Glutamatergic neuron (in vitro differentiated cells): ENCODE measurements around the gene RAD51B. TPM values are rescaled to one million over a fixed set of nuclear protein-coding genes. Genes with fewer than 3 reads are reported as not detected.

Source experiments
- DNase-seq: peaks from one replicate; pipeline ENCODE4 v3.0.0; 2022
- H3K27ac Mint-ChIP-seq: one replicate; pipeline ENCODE4 v1.8.0; 2020; ENCODE audit warnings: mild to moderate bottlenecking, mixed read lengths, inconsistent platforms; ENCODE audit not compliant: unreplicated experiment
- H3K27me3 Mint-ChIP-seq: one replicate; pipeline ENCODE4 v1.8.0; 2020; ENCODE audit warnings: mild to moderate bottlenecking, moderate library complexity, mixed read lengths, inconsistent platforms; ENCODE audit not compliant: unreplicated experiment
- H3K36me3 Mint-ChIP-seq: one replicate; pipeline ENCODE4 v1.8.0; 2020; ENCODE audit warnings: mild to moderate bottlenecking, mixed read lengths, inconsistent platforms; ENCODE audit not compliant: unreplicated experiment
- H3K4me1 Mint-ChIP-seq: one replicate; pipeline ENCODE4 v1.8.0; 2020; ENCODE audit warnings: mild to moderate bottlenecking, low read depth, mixed read lengths, inconsistent platforms; ENCODE audit not compliant: unreplicated experiment
- H3K4me3 Mint-ChIP-seq: one replicate; pipeline ENCODE4 v1.8.0; 2020; ENCODE audit warnings: mild to moderate bottlenecking, mixed read lengths, inconsistent platforms; ENCODE audit not compliant: unreplicated experiment
- H3K9me3 Mint-ChIP-seq: one replicate; pipeline ENCODE4 v1.8.0; 2020; ENCODE audit warnings: mild to moderate bottlenecking, moderate library complexity, mixed read lengths, inconsistent platforms; ENCODE audit not compliant: unreplicated experiment
- CTCF ChIP-seq: fragments of 200-600 bp; sonication (generic); IDR thresholded peaks from one replicate; pipeline ENCODE4 v1.5.0; 2021; ENCODE audit not compliant: partially characterized antibody, unreplicated experiment
- total RNA-seq: library from RNA; stranded (reverse); fragmentation: NEBNext Ultra II Directional; extraction: Animal tissue kit (Norgen Biotek cat#: 25700); gene quantifications from one replicate; pipeline ENCODE4 v1.2.1, GENCODE V29; 2021; ENCODE audit not compliant: unreplicated experiment

RAD51B gene
- total RNA-seq, 1 donor from 2014 or later = 9.7 TPM

- no peak overlapping the region for H3K27ac Mint-ChIP-seq
- peaks cover 9% of the 10 kb centered on the region for H3K36me3 Mint-ChIP-seq
- no peaks in the 10 kb centered on the region for H3K4me1 Mint-ChIP-seq
- no peak for DNase-seq
- no peak for TF ChIP-seq CTCF
- no peaks in the 10 kb centered on the region for H3K27me3 Mint-ChIP-seq
- no peak overlapping the region for H3K4me3 Mint-ChIP-seq
- H3K9me3 Mint-ChIP-seq = peaks cover 1% of the 10 kb centered on the region
These were observed 527.2 kb downstream of the RAD51B start for GRCh38 chr14:68346556-68347343.

- Mint-ChIP-seq H3K4me1 (no peaks in the 10 kb centered on the region), H3K36me3 (peaks cover 6% of the 10 kb centered on the region), H3K9me3 (peaks cover 1% of the 10 kb centered on the region), H3K4me3 (no peak overlapping the region), H3K27me3 (no peaks in the 10 kb centered on the region), H3K27ac (no peak overlapping the region)
- DNase-seq = no peak
- TF ChIP-seq CTCF = no peak
These were observed 530.5 kb downstream of the RAD51B start for GRCh38 chr14:68349900-68350629.

- DNase-seq = no peak
- no peak overlapping the region for H3K4me3 Mint-ChIP-seq
- H3K36me3 Mint-ChIP-seq = no peaks in the 10 kb centered on the region
- no peaks in the 10 kb centered on the region for H3K9me3 Mint-ChIP-seq
- H3K4me1 Mint-ChIP-seq = no peaks in the 10 kb centered on the region
- TF ChIP-seq CTCF = no peak
- H3K27me3 Mint-ChIP-seq = no peaks in the 10 kb centered on the region
- no peak overlapping the region for H3K27ac Mint-ChIP-seq
These were observed 535.8 kb downstream of the RAD51B start for GRCh38 chr14:68355415-68355814.

- H3K4me1 Mint-ChIP-seq = no peaks in the 10 kb centered on the region
- DNase-seq = no peak
These were observed 538.2 kb downstream of the RAD51B start for GRCh38 chr14:68357777-68358176.

More at GRCh38 chr14:68357777-68358176, 538.2 kb downstream of the RAD51B start:
- H3K27ac Mint-ChIP-seq = no peak overlapping the region
- no peak for TF ChIP-seq CTCF
- H3K4me3 Mint-ChIP-seq = no peak overlapping the region
- no peaks in the 10 kb centered on the region for H3K27me3 Mint-ChIP-seq
- H3K9me3 Mint-ChIP-seq = no peaks in the 10 kb centered on the region
- H3K36me3 Mint-ChIP-seq = no peaks in the 10 kb centered on the region
